Astrocyte of the cerebellum (primary cell): ENCODE results near the gene UBTD1.

ENCODE experiments used
- DNase-seq: peaks from one replicate; pipeline ENCODE4 v3.0.0-alpha.2; 2011; ENCODE audit warnings: low read depth
- H3K4me3 ChIP-seq: 2 replicates; pipeline ENCODE4 v1.5.1; 2011; ENCODE audit warnings: mild to moderate bottlenecking, low read depth, low read length, moderate library complexity
- in situ Hi-C: cut with HindIII; loops from 2 replicates; pipeline ENCODE4 v1.10.0; 2017; ENCODE audit warnings: low sequenced_read_pairs
- TF ChIP-seq, protein P1 (sequence below): IDR thresholded peaks from 2 replicates; pipeline ENCODE4 v1.5.1; 2012; ENCODE audit warnings: low read length, low read depth, moderate library complexity, mild to moderate bottlenecking; ENCODE audit errors: missing control alignments

UBTD1 gene

DNA sequence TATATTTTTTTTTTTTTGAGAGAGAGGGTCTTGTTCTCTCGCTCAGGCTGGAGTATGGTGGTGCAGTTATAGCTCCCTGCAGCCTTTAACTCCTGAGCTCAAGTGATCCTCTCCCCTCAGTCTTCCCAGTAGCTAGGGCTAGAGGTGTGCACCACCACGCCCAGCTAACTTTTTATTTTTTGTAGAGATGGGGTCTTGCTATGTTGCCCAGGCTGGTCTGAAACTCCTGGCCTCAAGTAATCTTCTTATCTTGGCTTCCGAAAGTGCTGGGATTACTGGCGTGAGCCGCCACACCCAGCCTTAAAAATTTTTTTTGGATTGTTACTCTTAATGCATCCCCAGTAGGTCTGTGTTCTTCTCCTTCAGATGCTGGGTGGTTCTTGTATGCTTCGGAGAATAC is 4.2 kb downstream of the UBTD1 start:
- in situ Hi-C loops = no loop called here
- TF ChIP-seq, protein P1, sequence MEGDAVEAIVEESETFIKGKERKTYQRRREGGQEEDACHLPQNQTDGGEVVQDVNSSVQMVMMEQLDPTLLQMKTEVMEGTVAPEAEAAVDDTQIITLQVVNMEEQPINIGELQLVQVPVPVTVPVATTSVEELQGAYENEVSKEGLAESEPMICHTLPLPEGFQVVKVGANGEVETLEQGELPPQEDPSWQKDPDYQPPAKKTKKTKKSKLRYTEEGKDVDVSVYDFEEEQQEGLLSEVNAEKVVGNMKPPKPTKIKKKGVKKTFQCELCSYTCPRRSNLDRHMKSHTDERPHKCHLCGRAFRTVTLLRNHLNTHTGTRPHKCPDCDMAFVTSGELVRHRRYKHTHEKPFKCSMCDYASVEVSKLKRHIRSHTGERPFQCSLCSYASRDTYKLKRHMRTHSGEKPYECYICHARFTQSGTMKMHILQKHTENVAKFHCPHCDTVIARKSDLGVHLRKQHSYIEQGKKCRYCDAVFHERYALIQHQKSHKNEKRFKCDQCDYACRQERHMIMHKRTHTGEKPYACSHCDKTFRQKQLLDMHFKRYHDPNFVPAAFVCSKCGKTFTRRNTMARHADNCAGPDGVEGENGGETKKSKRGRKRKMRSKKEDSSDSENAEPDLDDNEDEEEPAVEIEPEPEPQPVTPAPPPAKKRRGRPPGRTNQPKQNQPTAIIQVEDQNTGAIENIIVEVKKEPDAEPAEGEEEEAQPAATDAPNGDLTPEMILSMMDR = no peak
- no peak overlapping the region for H3K4me3 ChIP-seq
- no peak for DNase-seq

DNA sequence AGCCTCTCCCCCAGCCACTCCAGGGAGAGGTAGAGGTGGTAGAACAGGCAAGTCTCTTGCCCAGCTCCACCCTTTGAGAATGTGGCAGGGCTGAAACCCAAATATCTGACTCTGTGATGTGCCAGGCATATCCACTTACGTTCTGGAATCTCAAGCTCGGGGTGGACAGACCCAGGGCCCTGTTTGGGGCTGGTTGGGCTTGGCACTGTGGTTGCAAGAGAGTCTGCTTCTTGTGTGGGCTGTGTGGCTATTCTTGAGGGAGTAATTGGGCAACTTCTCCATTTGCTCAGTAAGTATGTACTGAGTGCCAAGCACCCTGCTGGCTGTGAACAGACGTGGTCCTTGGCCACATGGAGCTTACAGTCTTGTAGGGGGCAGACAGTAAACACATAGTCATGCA is 4.7 kb downstream of the UBTD1 start:
- in situ Hi-C loops = no loop called here
- TF ChIP-seq, protein P1 = no peak
- H3K4me3 ChIP-seq = no peak overlapping the region
- DNase-seq = no peak

DNA sequence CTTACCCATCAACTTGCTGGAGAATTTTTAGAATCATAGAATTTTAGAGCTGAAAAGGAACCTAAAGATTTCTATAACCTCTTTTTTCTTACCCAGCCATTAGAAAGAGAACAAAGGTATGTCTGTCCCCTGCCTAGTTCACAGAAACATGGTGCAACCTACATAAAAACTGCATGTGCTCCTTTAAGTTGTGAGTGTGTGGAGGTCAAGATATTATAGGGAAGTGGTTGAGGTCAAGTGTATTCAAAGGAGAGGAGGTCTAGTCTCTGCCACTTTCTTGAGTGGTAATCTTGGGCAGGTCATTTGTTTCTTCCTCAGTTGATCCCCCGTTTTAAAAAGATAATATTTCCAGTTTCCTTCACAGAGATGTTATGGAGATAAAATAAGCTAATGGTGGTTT is 6.4 kb downstream of the UBTD1 start:
- in situ Hi-C loops = no loop called here
- no peak for DNase-seq
- TF ChIP-seq, protein P1 = no peak
- H3K4me3 ChIP-seq = no peak overlapping the region

DNA sequence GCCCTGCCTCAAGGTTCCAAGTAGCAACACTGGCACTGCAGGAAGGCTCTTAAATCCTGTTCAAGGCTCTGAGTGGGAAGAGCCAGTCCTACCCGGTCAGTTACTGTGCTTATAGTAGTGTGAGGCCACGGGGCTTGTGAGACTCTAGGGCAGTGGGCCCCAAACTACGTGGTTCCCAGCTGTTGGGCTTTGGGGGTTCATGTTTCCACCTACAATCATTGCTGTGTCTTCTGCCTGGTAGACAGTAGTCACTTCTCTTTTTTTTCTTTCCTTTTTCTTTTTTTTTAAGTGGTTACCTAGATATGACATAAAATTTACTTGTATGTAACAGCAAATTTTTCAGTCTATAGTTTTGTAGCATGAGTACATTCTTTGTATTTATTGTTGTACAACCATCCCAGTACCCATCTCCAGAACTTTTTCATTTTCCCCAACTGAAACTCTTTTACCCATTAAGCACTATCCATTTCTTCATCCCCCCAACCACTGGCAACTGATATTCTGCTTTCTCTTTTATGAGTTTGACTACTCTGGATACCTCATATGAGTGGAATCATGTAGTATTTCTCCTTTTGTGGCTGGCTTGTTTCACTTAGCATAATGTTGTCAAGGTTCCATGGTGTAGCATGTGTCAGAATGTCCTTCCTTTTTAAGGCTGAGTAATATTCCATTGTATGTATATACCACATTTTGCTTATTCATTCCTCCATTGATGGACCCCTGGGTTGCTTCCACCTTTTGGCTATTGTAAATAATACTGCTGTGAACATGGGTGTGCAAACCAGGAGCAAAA is 7.7 kb downstream of the UBTD1 start:
- no peak overlapping the region for H3K4me3 ChIP-seq
- in situ Hi-C loops = no loop called here
- TF ChIP-seq, protein P1 = no peak
- DNase-seq = no peak

DNA sequence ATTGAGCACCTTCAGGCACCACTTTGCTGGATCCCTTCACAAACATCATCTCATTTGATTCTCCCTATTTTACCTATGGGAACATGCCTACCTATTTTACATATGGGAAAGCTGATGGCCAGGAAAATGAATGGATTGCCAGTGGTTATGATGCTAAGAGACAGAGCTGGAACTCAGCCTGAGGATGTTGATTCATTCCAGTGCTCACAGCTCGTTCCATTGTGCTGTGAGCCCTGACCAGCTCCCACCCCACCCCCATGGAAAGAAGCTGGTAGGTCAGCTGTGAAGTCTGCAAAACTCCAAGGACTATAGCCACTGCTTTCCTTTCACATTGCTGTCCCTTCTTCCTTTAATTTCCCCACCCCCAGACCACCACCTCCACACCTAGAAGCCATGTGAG is 9.6 kb downstream of the UBTD1 start:
- no peak overlapping the region for H3K4me3 ChIP-seq
- in situ Hi-C loops = no loop called here
- TF ChIP-seq, protein P1 = no peak
- peak; percentile 32 for DNase-seq

DNA sequence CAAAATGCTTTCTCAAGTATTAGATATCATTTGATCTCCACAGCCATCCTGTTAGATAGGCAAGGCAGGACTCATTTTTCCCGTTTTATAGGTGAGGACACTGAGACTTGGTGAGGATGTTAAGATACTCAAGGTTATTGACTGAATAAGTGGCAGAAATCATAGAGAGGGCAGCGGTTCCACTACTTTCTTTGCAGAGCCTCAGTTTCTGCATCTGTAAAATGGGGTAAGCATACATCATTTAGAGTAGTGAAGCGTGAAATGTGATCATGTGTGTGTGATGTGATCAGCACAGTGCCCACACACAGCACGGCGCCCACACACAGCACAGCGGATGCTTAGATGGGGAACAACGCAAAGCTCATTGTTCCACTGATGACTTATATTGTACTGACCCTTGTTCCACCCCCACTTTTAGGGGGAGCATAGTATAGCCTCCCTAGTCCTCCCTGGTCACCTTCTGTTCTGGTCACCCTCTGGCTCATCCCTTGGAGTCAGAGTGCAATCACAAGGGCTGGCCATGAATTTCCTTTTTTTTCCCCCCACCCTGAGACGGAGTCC is 10.5 kb downstream of the UBTD1 start:
- TF ChIP-seq, protein P1 = no peak
- no peak overlapping the region for H3K4me3 ChIP-seq
- no peak for DNase-seq
- in situ Hi-C loops = no loop called here
